ENCODE data around the gene SGCA.

DNA sequence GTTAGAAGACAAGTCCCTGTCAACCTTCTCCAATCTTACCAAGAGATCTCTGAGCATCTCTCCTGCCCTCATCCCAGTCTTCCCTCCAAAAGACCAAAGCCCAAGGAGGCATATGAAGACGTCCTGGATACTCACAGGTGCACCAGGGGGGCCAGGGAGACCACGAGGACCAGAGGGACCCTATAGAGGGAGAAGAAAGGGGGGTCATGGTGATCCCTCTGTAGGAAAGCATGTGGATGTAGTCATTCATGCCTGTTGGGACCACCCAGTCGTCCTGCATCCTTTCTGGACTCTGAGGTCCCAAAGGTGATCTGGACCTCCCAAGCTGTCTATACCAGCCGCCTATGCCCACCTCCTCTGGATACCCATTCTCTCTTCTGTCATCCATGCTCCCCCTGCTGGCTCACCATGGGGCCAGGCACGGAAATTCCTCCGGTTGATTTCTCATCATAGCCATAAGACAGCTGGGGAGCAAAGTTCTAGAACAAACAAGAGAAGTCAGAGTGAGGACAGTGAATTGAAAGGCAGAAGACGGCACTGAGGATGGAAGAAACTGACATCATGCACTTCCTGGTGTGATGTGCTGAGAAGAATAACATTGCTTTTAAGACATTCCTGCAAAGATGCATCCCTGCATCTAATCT, 32.3 kb downstream of the SGCA start:
- TF ChIP-seq, protein P1, sequence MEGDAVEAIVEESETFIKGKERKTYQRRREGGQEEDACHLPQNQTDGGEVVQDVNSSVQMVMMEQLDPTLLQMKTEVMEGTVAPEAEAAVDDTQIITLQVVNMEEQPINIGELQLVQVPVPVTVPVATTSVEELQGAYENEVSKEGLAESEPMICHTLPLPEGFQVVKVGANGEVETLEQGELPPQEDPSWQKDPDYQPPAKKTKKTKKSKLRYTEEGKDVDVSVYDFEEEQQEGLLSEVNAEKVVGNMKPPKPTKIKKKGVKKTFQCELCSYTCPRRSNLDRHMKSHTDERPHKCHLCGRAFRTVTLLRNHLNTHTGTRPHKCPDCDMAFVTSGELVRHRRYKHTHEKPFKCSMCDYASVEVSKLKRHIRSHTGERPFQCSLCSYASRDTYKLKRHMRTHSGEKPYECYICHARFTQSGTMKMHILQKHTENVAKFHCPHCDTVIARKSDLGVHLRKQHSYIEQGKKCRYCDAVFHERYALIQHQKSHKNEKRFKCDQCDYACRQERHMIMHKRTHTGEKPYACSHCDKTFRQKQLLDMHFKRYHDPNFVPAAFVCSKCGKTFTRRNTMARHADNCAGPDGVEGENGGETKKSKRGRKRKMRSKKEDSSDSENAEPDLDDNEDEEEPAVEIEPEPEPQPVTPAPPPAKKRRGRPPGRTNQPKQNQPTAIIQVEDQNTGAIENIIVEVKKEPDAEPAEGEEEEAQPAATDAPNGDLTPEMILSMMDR (IDR thresholded peaks at IDR 0.05) = peak; percentile 71 to 80 (median 78)
- TF ChIP-seq EP300 (IDR thresholded peaks at IDR 0.05) = no peak

Measured in esophagus muscularis mucosa (tissue), 3 donors.